Mesodermal cell (in vitro differentiated cells): ENCODE data around the gene ORMDL1.
A peak's percentile ranks its signal among the peaks of the same experiment; 100 is the strongest.

ENCODE experiments used
- H3K27ac ChIP-seq: 2 replicates; pipeline ENCODE4 v1.7.0; 2013; ENCODE audit warnings: mild to moderate bottlenecking, low read depth, low read length, moderate library complexity; ENCODE audit not compliant: severe bottlenecking
- H3K36me3 ChIP-seq: 2 replicates; pipeline ENCODE4 v1.7.1; 2013; ENCODE audit warnings: mild to moderate bottlenecking, low read length, moderate library complexity; ENCODE audit not compliant: control insufficient read depth, insufficient read depth
- H3K4me1 ChIP-seq: one replicate; pipeline ENCODE4 v1.7.1; 2013; ENCODE audit warnings: mild to moderate bottlenecking, low read length; ENCODE audit not compliant: insufficient read depth, control insufficient read depth, poor library complexity, severe bottlenecking
- H3K4me3 ChIP-seq: 2 replicates; pipeline ENCODE4 v1.7.0; 2013; ENCODE audit warnings: low read length, control low read depth, mild to moderate bottlenecking; ENCODE audit not compliant: insufficient read depth, poor library complexity, severe bottlenecking; ENCODE audit errors: extremely low read depth
- H3K9me3 ChIP-seq: 2 replicates; pipeline ENCODE4 v1.7.1; 2013; ENCODE audit warnings: mild to moderate bottlenecking, low read length, moderate library complexity; ENCODE audit not compliant: control insufficient read depth
- WGBS, 2 experiments: methylation state at CpG; one replicate each; pipeline ENCODE4 v1.1.5; 2013; ENCODE audit warnings: missing lambda C conversion rate in 2 of 2; ENCODE audit not compliant: insufficient coverage in 2 of 2; 5-methylcytosine and 5-hydroxymethylcytosine counted together

ORMDL1 gene

GRCh38 chr2:189802396-189802912, 18.3 kb upstream of the ORMDL1 start:
- Histone ChIP-seq H3K27ac (no peak overlapping the region), H3K4me1 (no peaks in the 10 kb centered on the region), H3K36me3 (peaks cover 22% of the 10 kb centered on the region), H3K9me3 (no peaks in the 10 kb centered on the region), H3K4me3 (no peak overlapping the region)
- 100% methylated on average over 1 of the region's 2 CpGs; no CpG with 5 or more reads in 1 of the 2 experiments for WGBS, 2 experiments

- H3K27ac ChIP-seq: no peak overlapping the region
- H3K4me3 ChIP-seq: no peak overlapping the region
- H3K36me3 ChIP-seq: peaks cover 37% of the 10 kb centered on the region
- 86 to 90% methylated on average over 1 to 2 of the region's 2 CpGs for WGBS, 2 experiments
- H3K9me3 ChIP-seq: no peaks in the 10 kb centered on the region
- no peaks in the 10 kb centered on the region for H3K4me1 ChIP-seq
Observed at GRCh38 chr2:189799531-189799930, 15.4 kb upstream of the ORMDL1 start.

- no peak overlapping the region for H3K4me3 ChIP-seq
- peaks cover 37% of the 10 kb centered on the region for H3K36me3 ChIP-seq
- no peaks in the 10 kb centered on the region for H3K4me1 ChIP-seq
- H3K9me3 ChIP-seq: no peaks in the 10 kb centered on the region
- H3K27ac ChIP-seq: no peak overlapping the region
Observed at GRCh38 chr2:189799030-189799331, 14.8 kb upstream of the ORMDL1 start.

GRCh38 chr2:189798312-189799029, 14.3 kb upstream of the ORMDL1 start:
- no peaks in the 10 kb centered on the region for H3K4me1 ChIP-seq
- 92 to 100% methylated on average over 1 to 2 of the region's 4 CpGs for WGBS, 2 experiments
- no peak overlapping the region for H3K27ac ChIP-seq
- peaks cover 41% of the 10 kb centered on the region for H3K36me3 ChIP-seq
- H3K9me3 ChIP-seq: no peaks in the 10 kb centered on the region
- H3K4me3 ChIP-seq: no peak overlapping the region

GRCh38 chr2:189797902-189798301, 13.8 kb upstream of the ORMDL1 start:
- no peaks in the 10 kb centered on the region for H3K9me3 ChIP-seq
- no peak overlapping the region for H3K27ac ChIP-seq
- H3K36me3 ChIP-seq: peaks cover 44% of the 10 kb centered on the region
- WGBS, 2 experiments: 96 to 97% methylated on average over 3 to 5 of the region's 6 CpGs
- no peak overlapping the region for H3K4me3 ChIP-seq
- H3K4me1 ChIP-seq: no peaks in the 10 kb centered on the region

GRCh38 chr2:189794310-189794709, 10.2 kb upstream of the ORMDL1 start:
- Histone ChIP-seq H3K9me3 (no peaks in the 10 kb centered on the region), H3K4me1 (no peaks in the 10 kb centered on the region), H3K27ac (no peak overlapping the region), H3K4me3 (no peak overlapping the region), H3K36me3 (peaks cover 47% of the 10 kb centered on the region)
- no CpG with 5 or more reads among the region's 1 CpG for WGBS, 2 experiments

- no peaks in the 10 kb centered on the region for H3K4me1 ChIP-seq
- WGBS, 2 experiments: 90 to 94% methylated on average over 6 to 7 of the region's 12 CpGs
- H3K36me3 ChIP-seq: peaks cover 51% of the 10 kb centered on the region
Observed at GRCh38 chr2:189791338-189792042, 7.4 kb upstream of the ORMDL1 start.

GRCh38 chr2:189783451-189783926, 650 bp downstream of the ORMDL1 start:
- peak overlapping the region; percentile 96 for H3K27ac ChIP-seq
- no peaks in the 10 kb centered on the region for H3K9me3 ChIP-seq
- 0 to 1% methylated on average over 7 to 11 of the region's 17 CpGs for WGBS, 2 experiments
- no peaks in the 10 kb centered on the region for H3K4me1 ChIP-seq
- H3K36me3 ChIP-seq: peaks cover 48% of the 10 kb centered on the region
- H3K4me3 ChIP-seq: peak overlapping the region; percentile 68

More at GRCh38 chr2:189791338-189792042, 7.4 kb upstream of the ORMDL1 start:
- Histone ChIP-seq H3K4me3 (no peak overlapping the region), H3K9me3 (no peaks in the 10 kb centered on the region), H3K27ac (no peak overlapping the region)

GRCh38 chr2:189782221-189782671, 1.9 kb downstream of the ORMDL1 start:
- Histone ChIP-seq H3K36me3 (peaks cover 53% of the 10 kb centered on the region), H3K4me1 (no peaks in the 10 kb centered on the region), H3K9me3 (no peaks in the 10 kb centered on the region), H3K4me3 (peak overlapping the region; percentile 68), H3K27ac (no peak overlapping the region)
- WGBS, 2 experiments: no CpG with 5 or more reads among the region's 4 CpGs

- no peaks in the 10 kb centered on the region for H3K4me1 ChIP-seq
- H3K9me3 ChIP-seq: no peaks in the 10 kb centered on the region
- no peak overlapping the region for H3K27ac ChIP-seq
- H3K4me3 ChIP-seq: no peak overlapping the region
- H3K36me3 ChIP-seq: peaks cover 59% of the 10 kb centered on the region
- WGBS, 2 experiments: no CpG with 5 or more reads among the region's 1 CpG
Observed at GRCh38 chr2:189772212-189772611, 11.9 kb downstream of the ORMDL1 start.
